Measurements from ENCODE around the gene GSTT2.
"Not testable (repeated sequence)": the region's sequence is repeated elsewhere in the genome, so short reads cannot be mapped to it uniquely, and the experiment has no call there.

- not testable (repeated sequence) for TF ChIP-seq CTCF (IDR thresholded peaks at IDR 0.05; ENCODE audit: borderline replicate concordance, extremely low read depth, low read length, poor library complexity, severe bottlenecking); EZH2 (IDR thresholded peaks at IDR 0.05; ENCODE audit: borderline replicate concordance, low read depth, low read length, severe bottlenecking)
These were observed 13.7 kb downstream of the GSTT2 start for GRCh38 chr22:23993581-23994177.

Data from DND-41 (cell line).